NB4 (cell line): ENCODE data around the gene PUSL1.

Experiments used
- MAX ChIP-seq: IDR thresholded peaks from 2 replicates; pipeline ENCODE4 v1.6.1; 2011; ENCODE audit warnings: low read depth, low read length
- MYC ChIP-seq: IDR thresholded peaks from 2 replicates; pipeline ENCODE4 v1.6.1; 2011; ENCODE audit warnings: low read depth, low read length
- POLR2A ChIP-seq: IDR thresholded peaks from 2 replicates; pipeline ENCODE4 v1.6.1; 2011; ENCODE audit warnings: mild to moderate bottlenecking; ENCODE audit not compliant: insufficient read length; ENCODE audit errors: extremely low read depth
- TF ChIP-seq, protein P1 (sequence below): IDR thresholded peaks from one replicate; pipeline ENCODE4 v1.5.1; 2012; ENCODE audit warnings: low read depth, low read length

DNA sequence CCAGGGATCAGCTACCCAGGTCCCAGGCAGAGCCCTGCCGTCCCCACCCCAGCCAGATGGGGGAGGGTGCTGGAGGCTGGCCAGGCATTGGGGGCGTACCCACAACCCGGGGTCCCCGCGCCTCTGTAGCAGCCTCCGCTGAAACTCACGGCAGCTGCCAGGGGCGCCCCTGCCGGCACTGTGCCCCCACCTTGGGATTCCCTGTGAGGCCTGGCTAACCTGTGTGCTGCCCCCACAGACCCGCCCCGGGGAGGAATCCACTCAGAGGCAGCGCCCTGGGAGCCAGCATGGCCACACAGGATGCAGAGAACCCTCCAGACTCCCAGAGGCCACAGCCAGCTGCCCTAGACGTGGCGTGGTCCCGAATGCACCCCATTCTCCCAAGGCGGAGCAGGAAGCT is 37.0 kb downstream of the PUSL1 start:
- TF ChIP-seq, protein P1, sequence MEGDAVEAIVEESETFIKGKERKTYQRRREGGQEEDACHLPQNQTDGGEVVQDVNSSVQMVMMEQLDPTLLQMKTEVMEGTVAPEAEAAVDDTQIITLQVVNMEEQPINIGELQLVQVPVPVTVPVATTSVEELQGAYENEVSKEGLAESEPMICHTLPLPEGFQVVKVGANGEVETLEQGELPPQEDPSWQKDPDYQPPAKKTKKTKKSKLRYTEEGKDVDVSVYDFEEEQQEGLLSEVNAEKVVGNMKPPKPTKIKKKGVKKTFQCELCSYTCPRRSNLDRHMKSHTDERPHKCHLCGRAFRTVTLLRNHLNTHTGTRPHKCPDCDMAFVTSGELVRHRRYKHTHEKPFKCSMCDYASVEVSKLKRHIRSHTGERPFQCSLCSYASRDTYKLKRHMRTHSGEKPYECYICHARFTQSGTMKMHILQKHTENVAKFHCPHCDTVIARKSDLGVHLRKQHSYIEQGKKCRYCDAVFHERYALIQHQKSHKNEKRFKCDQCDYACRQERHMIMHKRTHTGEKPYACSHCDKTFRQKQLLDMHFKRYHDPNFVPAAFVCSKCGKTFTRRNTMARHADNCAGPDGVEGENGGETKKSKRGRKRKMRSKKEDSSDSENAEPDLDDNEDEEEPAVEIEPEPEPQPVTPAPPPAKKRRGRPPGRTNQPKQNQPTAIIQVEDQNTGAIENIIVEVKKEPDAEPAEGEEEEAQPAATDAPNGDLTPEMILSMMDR: no peak
- no peak for TF ChIP-seq MAX
- no peak for TF ChIP-seq POLR2A
- TF ChIP-seq MYC: no peak
